Hematopoietic multipotent progenitor cell (in vitro differentiated cells): ENCODE data around the gene GALK1. TPM values are rescaled to one million over a fixed set of nuclear protein-coding genes. Genes with fewer than 3 reads are reported as not detected.

ENCODE experiments used
- DNase-seq, 3 donors: peaks; one replicate each; pipeline ENCODE4 v3.0.0-alpha.2; 2011 to 2015; ENCODE audit warnings: low read depth in 2 of 3, low spot score in 2 of 3
- total RNA-seq: library from RNA; depleted of rRNA; stranded (reverse); fragments of >200 nt; gene quantifications from one replicate; pipeline ENCODE4 v1.2.3, GENCODE V29; 2012

Gene GALK1
- total RNA-seq, 1 donor: 57.1 TPM

DNA sequence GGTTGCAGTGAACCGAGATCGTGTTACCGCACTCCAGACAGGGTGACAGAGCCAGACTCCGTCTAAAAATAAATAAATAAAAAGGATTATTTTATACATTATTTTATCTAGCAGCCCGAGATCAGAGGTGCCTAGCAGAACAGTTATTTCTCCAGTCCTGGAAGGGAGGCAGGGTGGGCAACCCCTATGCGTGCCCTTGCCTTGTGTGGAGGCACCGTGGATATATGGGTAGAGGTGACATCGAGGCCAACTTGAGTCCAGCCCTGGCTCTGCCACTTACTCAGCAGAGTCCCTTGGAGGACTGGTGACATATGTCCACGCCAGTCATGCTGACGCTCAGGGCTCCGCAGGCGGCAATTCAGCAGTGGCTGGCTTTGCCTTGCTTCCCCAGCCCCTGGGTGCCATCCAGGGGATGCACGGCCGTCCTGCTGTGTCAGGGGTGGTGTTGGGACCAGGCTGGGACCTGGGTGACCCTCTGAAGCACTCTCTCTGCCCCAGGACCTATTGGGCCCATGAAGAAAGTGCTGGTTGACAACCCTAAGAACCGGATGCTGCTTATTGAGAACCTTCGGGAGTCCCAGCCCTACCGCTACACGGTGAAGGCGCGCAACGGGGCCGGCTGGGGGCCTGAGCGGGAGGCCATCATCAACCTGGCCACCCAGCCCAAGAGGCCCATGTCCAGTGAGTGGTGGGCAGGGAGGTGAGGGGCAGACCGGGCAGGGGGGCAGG lies 13.2 kb downstream of the GALK1 start:
- no peak for DNase-seq

DNA sequence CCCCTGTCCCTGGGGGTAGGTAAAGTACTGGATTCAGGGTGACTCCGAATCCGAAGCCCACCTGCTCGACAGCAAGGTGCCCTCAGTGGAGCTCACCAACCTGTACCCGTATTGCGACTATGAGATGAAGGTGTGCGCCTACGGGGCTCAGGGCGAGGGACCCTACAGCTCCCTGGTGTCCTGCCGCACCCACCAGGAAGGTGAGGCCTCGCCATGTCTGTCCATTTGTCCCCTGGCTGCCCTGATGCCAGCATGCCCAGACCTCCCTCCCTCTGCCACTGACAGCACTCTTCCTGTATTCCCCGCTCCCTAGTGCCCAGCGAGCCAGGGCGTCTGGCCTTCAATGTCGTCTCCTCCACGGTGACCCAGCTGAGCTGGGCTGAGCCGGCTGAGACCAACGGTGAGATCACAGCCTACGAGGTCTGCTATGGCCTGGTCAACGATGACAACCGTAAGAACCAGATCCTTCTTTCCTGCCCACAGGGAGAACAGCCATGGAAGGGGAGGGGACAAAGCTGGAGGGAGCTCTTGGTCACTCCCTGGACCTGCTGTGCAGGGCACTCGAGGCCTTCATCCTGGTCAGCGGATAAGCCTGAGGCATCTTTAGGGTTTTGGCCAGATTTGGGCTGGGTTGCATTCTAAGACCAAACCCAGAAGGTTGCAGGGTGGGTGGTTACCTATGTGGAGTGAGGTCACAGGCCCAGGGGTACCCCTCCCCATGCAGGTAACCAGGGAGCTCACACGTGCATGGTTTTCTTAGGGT lies 14.2 kb downstream of the GALK1 start:
- DNase-seq: no peak

DNA sequence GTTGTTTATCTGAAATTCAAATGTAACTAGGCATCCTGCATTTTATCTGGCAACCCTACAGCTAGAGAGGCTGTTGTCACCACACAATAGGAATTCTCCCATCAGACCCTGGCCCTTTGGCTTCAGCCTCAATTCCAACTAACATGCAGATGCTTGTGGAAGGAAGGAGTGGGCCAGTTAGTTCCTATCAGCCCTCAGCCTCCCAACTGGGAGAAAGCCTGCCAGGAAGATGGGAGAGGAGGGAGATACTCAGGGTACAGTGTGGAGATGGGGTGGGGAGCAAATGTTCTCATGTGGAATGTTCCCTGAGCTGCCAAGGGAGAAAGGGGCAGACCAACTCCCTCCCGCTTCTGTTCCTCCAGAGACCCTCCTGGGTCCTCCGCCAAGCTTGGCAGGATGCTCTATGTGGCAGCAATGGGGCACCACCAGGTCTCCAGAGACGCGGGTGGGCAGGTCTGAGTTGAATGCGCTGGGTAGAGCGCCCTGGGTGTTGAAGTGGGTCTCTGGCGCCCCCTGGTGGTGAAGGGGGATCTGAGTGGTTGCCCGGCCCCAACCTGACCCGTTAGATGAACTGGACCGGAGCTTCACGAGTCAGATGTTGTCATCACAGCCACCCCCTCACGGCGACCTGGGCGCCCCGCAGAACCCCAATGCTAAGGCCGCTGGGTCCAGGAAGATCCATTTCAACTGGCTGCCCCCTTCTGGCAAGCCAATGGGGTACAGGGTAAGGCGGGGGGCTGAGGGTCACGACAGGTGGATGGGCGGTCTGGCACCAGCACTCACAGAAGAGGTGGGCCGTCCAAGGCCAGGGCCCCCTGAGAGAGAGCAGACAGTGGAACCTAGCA lies 15.2 kb downstream of the GALK1 start:
- DNase-seq: peak; percentile 78 to 88 (median 84)

DNA sequence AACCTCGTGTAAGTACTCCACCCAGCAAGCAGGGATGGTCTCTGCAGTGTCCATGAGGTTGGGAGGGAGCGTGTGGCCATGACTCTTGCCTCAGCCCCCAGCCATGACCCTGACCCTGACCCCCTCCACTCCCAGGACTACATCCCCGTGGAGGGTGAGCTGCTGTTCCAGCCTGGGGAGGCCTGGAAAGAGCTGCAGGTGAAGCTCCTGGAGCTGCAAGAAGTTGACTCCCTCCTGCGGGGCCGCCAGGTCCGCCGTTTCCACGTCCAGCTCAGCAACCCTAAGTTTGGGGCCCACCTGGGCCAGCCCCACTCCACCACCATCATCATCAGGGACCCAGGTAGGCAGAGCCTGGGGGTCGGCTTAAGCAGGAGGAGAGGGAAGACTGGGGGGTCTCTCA lies 16.3 kb downstream of the GALK1 start:
- no peak for DNase-seq

DNA sequence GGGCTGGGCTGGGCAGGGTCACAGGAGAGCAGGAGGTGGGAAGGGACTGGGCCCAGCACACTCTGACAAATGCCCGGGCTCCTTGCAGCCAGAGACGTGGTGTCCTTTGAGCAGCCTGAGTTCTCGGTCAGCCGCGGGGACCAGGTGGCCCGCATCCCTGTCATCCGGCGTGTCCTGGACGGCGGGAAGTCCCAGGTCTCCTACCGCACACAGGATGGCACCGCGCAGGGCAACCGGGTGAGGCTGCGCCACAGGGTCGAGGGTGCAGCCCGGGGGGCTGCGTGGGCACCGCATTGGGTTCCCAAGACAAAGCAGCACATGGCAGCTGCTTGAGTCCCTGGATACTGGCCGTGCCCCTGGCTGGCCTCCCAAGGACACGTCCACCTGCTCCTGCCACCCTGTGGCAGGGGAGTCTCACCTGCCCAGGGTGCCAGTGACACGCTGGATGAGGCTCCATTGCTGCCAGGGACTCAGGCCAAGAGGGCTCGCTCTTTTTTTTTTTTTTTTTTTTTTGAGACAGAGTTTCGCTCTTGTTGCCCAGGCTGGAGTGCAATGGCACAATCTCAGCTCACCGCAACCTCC lies 21.3 kb downstream of the GALK1 start:
- DNase-seq: no peak

DNA sequence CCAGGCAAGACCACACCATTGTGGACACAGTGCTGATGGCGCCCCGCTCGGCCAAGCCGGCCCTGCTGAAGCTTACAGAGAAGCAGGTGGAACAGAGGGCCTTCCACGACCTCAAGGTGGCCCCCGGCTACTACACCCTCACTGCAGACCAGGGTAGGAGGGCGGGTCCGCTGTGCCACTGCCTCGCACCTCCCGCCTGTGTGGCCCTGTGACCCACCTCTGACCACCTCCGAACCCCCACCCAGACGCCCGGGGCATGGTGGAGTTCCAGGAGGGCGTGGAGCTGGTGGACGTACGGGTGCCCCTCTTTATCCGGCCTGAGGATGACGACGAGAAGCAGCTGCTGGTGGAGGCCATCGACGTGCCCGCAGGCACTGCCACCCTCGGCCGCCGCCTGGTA lies 22.7 kb downstream of the GALK1 start:
- DNase-seq: no peak

DNA sequence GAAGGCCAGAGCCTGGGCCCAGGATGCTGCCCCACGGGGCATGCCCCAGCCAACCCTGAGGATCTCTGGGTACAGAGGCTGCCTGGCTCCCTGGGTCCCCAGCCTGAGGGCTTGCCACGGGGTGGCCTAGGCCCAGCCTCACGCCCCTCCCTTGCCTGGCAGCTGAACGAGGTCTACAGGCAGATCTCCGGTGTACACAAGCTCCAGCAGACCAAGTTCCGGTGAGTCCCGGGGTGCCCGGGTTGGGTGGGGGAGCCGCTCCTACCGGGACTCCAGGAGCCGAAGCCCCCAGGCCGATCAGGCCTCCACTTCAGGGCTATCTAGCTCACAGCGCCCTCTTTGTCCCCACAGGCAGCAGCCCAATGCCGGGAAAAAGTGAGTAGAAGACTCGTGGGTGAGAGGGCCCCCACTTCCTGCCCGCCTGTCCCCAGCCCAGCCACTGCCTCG lies 24.3 kb downstream of the GALK1 start:
- no peak for DNase-seq

DNA sequence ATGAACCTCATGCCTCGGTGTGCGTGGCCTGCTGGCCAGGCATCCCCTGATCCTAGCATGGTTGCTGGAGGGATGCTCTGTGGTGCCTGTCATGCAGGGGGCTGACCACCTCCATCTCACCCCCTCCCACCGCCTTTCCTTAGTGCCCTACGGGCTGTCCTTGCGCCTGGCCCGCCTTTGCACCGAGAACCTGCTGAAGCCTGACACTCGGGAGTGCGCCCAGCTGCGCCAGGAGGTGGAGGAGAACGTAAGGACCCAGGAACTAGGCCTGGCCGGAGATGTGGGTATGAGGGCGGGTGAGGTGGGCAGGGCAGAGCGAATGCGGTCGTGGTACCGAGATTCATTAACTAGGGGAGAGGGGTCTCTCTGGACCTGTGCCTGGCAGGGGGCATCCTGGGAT lies 24.8 kb downstream of the GALK1 start:
- DNase-seq: no peak

DNA sequence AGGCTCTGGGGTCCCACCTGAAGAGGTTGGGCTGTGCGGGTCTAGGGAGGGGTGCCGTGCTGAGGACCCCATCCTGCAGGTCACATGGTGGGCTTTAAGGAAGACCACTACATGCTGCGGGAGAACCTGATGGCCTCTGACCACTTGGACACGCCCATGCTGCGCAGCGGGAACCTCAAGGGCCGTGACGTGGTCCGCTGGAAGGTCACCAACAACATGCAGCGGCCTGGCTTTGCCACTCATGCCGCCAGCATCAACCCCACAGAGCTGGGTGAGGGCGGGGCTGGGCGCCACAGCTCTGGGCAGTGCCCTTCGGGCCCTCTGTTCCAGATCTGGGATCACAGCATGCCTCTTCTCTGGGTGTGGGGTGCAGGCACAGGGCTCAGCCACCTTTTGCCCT lies 25.2 kb downstream of the GALK1 start:
- DNase-seq: no peak

DNA sequence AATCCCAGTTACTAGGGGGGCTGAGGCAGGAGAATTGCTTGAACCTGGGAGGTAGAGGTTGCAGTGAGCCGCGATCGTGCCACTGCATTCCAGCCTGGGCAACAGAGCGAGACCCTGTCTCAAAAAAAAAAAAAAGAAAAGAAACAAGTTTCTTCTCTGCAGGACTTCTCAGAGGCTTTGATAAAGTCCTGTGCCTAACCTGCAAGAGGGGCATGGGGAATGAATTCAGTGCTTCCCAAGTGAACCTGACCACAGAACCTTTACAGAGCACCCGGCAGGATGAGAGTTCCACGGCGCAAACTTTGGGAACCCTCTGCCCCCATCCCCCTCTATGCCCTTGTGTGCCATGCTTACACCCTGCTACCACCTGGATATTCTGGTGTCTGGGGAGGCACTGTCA lies 25.8 kb downstream of the GALK1 start:
- DNase-seq: no peak

DNA sequence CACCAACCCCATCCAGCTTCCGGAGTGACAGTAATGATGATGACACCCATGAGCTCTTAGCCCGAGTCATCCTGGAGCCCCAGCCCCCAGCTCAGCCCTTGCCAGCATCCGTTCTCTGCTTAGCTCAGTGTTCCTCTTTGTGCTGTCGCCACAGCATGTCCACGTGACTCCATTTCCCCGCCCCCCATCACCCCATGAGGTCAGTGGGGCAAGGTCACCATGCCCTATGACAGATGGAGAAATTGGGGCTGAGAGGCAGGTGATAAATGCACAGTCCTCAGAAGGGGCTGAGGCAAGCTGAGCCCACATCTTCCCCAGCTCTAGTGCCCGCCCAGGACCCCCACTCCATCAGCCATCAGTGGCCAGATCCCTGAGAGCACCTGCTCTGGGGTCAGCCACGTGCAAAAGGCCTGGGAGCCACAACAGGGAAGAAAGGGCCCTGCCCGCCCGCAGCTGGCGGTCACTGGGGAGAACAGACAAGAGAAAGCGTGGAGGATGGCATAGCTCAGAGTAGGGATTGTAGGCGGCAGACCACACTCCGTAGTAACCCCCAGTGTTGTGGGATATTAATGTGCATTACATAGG lies 26.7 kb downstream of the GALK1 start:
- DNase-seq: peak in 1 of 3 donors; percentile 50

DNA sequence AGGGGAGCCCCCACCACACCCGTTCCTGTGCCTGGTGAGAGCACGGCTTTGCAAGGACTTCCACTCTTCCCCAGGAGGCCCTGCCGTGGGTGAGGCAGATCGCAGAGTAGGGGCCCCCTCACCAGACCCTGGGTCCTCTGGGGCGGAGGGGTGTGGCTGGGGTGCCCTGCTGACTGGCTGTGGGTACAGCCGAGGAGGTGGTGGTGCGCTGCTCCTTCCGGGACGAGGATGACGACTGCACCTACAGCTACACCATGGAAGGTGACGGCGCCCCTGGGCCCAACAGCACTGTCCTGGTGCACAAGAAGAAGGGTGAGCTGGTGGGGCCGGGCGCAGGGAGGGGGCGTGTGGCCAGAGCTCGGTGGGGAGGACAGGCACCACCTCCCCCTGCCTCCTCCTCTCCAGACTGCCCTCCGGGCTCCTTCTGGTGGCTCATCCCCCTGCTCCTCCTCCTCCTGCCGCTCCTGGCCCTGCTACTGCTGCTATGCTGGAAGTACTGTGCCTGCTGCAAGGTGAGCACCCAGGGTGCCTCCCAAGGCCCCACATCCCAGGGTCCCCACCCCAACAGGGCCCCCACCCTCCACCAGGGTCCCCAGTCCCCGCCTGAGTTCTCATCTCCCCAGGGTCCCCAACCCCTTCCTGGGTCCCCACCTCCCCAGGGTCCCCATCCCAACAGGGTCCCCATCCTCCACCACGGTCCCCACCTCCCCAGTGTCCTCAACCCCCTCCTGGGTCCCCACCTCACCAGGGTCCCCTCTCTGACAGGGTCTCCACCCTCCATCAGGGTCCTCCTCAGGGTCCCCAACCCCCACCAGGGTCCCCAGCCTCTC lies 27.6 kb downstream of the GALK1 start:
- DNase-seq: no peak

DNA sequence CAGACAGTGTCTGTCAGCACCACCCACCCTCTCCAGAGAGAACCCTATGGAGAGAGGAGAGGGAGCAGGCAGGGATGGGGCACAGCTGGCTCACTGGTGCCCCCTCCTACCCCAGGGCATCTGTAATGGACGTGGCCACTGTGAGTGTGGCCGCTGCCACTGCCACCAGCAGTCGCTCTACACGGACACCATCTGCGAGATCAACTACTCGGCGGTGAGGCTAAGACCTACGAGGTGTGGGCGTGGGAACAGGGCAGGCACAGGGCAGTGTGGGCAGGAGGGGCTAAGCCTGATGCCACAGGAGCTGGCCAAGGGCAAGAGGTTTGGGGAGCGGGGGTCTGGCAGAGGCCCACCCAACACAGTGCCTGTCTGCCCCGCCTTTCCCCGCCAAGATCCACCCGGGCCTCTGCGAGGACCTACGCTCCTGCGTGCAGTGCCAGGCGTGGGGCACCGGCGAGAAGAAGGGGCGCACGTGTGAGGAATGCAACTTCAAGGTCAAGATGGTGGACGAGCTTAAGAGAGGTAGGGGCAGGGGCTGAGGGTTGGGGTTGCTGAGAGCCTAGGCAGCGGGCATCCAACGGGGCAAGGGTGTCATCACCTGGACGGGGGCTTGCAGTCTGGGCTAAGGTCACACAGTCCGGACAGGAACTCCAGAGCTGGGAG lies 28.7 kb downstream of the GALK1 start:
- no peak for DNase-seq

DNA sequence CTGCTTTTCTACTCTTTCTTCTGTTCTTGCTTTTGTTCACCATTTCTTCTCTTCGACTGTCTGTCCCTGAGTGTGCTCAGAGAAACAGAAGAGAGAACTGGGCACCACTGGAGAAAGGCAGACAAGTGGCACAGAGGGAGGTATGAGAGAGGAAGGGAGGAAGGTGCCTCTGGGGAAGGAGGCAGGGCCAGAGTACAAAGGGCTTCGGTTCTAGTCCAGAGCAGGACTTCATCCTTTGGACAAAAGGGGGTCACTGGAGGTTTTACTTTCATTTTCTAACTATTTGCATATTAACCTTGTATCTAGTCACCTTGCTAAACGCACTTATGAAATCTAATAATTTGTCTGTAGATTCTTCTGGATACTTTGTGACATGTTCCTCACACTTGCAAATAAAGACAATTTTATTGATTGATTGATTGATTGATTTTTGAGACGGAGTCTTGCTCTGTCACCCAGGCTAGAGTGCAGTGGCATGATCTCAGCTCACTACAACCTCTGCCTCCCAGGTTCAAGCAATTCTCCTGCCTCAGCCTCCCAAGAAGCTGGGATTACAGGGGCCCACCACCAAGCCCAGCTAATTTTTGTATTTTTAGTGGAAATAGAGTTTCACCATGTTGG lies 30.2 kb downstream of the GALK1 start:
- DNase-seq: no peak

DNA sequence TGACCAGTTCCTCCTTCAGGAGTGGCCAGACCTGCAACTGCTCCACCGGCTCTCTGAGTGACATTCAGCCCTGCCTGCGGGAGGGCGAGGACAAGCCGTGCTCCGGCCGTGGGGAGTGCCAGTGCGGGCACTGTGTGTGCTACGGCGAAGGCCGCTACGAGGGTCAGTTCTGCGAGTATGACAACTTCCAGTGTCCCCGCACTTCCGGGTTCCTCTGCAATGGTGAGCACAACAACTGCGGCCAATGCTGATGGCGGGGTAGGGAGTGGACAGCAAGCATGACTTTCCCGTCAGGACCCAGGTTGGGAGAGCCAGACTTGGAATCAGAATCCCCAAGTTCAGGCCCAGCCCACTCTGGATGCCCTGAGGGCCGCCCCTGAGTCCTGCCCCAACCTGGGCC lies 31.5 kb downstream of the GALK1 start:
- DNase-seq: no peak

DNA sequence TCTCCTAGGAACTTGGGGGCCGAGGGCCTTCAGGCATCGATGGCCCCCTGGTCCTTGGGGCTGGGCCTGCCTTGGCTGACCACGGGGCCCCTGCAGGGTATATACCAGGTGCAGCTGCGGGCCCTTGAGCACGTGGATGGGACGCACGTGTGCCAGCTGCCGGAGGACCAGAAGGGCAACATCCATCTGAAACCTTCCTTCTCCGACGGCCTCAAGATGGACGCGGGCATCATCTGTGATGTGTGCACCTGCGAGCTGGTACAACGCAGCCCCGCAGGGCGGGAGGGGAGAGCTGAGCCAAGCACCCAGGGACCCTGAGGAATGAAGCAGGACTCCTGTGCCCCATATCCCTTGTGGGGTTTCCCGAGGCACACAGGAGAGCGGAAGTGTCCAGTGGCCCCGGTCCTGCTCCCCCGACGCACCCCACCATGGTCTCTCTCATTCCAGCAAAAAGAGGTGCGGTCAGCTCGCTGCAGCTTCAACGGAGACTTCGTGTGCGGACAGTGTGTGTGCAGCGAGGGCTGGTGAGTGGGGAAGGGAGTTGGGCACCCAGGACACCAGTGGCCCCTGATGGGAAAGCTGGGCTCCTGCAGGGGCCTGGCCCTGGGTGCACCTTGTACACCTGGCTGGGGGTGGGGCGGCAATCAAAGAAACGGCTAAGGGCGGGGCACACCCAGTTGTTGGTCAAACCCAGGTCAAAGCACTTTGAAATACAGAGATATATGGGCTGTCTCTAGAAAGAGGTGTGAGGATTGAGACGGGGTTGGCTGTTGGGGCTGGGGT lies 33.1 kb downstream of the GALK1 start:
- DNase-seq: no peak

DNA sequence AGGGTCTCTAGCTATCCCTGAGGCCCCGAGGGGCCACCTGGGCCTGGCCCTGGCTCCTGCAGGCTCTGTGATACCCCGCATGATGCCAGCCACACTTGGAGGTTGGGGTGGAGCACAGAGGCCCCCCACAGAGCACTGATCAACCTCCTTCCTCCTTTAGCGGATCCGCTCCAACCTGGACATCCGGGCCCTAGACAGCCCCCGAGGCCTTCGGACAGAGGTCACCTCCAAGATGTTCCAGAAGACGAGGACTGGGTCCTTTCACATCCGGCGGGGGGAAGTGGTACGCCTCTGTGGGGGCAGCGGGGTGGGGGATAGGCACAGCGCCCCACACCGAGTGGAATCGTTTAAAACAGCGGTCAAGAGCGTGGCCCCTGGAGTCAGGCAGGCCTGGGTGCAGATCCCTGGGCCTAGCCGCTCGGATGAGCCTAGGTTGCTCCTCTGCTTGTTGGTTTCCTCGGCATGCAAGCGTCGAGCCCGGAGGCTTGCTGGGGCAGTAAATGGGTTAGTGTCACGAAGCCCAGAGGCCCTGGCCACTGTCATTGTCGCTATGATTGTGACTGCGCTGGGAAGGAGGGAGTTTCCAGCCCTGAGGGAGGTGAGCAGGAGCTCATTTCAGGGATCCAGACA lies 33.8 kb downstream of the GALK1 start:
- no peak for DNase-seq

DNA sequence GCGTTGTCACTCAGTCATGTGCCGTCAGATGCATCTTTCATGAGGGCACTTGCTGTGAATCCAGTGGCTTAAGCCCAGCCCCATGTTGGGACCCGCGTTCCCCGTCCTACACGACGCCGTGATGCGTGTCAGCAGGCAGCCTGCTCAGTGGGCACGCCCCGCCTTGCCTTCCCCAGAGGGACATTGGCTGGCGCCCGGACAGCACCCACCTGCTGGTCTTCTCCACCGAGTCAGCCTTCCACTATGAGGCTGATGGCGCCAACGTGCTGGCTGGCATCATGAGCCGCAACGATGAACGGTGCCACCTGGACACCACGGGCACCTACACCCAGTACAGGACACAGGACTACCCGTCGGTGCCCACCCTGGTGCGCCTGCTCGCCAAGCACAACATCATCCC lies 34.9 kb downstream of the GALK1 start:
- DNase-seq: no peak
